ENCODE results near the gene PPP1R1B.

- TF ChIP-seq, protein P1, sequence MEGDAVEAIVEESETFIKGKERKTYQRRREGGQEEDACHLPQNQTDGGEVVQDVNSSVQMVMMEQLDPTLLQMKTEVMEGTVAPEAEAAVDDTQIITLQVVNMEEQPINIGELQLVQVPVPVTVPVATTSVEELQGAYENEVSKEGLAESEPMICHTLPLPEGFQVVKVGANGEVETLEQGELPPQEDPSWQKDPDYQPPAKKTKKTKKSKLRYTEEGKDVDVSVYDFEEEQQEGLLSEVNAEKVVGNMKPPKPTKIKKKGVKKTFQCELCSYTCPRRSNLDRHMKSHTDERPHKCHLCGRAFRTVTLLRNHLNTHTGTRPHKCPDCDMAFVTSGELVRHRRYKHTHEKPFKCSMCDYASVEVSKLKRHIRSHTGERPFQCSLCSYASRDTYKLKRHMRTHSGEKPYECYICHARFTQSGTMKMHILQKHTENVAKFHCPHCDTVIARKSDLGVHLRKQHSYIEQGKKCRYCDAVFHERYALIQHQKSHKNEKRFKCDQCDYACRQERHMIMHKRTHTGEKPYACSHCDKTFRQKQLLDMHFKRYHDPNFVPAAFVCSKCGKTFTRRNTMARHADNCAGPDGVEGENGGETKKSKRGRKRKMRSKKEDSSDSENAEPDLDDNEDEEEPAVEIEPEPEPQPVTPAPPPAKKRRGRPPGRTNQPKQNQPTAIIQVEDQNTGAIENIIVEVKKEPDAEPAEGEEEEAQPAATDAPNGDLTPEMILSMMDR (IDR thresholded peaks at IDR 0.05) = no peak
- peak; percentile 94 for TF ChIP-seq EZH2 (IDR thresholded peaks at IDR 0.05)
Measured at GRCh38 chr17:39596543-39597267, 30.0 kb upstream of the PPP1R1B start.
